Gastroesophageal sphincter (tissue), 3 donors: ENCODE data around the gene COL4A5.

ENCODE experiments used
- CTCF ChIP-seq, 4 experiments: fragments of 200-600 bp in 2 of 4; fragments of 450-650 bp in 2 of 4; sonication (generic) in 1 of 4; IDR thresholded peaks; one replicate each; pipeline ENCODE4 v1.5.1; 2017 to 2019; ENCODE audit warnings: antibody characterized with exemption in 4 of 4, mild to moderate bottlenecking in 2 of 4, moderate library complexity in 2 of 4
- POLR2AphosphoS5 ChIP-seq: sonication (generic); formaldehyde crosslinking; IDR thresholded peaks from one replicate; pipeline ENCODE4 v1.6.1; 2017; ENCODE audit warnings: antibody characterized with exemption

- no peak for TF ChIP-seq POLR2AphosphoS5
- TF ChIP-seq CTCF (IDR thresholded peaks at IDR 0.05): no peak
Measured at GRCh38 chrX:108473979-108474378, 34.3 kb downstream of the COL4A5 start.
